Choroid plexus epithelial cell (primary cell): Measurements from ENCODE around the gene HIPK2.

Source experiments
- DNase-seq: peaks from one replicate; pipeline ENCODE4 v3.0.0-alpha.2; 2010; ENCODE audit warnings: low read depth
- H3K4me3 ChIP-seq: 2 replicates; pipeline ENCODE4 v1.5.1; 2011; ENCODE audit warnings: low read depth, mild to moderate bottlenecking, control low read depth, low read length, moderate library complexity
- TF ChIP-seq, protein P1 (sequence below): conservative IDR thresholded peaks from 2 replicates; pipeline ENCODE4 v1.5.1; 2011; ENCODE audit warnings: low read depth, mild to moderate bottlenecking, control low read depth, inconsistent platforms, low read length, moderate library complexity

HIPK2 gene

DNA sequence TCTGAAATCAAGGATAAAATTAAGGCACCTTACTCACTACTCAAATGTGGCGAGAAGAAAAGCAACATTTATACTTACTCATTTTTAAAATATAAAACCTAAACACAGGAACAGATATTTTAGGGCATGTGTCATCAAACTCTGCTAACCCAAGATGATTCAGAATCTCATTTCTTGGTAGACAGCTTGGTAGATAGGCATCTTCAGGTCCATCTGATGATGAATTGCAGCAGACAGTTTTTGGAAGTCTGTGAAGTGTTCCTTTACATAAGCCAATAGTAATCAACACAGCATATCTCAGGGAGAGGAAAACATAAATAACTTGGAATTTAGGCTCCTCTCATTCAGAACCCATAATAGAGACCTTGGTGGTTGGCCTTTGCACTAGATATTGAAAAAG lies 3.4 kb downstream of the HIPK2 start:
- H3K4me3 ChIP-seq: no peak overlapping the region
- TF ChIP-seq, protein P1, sequence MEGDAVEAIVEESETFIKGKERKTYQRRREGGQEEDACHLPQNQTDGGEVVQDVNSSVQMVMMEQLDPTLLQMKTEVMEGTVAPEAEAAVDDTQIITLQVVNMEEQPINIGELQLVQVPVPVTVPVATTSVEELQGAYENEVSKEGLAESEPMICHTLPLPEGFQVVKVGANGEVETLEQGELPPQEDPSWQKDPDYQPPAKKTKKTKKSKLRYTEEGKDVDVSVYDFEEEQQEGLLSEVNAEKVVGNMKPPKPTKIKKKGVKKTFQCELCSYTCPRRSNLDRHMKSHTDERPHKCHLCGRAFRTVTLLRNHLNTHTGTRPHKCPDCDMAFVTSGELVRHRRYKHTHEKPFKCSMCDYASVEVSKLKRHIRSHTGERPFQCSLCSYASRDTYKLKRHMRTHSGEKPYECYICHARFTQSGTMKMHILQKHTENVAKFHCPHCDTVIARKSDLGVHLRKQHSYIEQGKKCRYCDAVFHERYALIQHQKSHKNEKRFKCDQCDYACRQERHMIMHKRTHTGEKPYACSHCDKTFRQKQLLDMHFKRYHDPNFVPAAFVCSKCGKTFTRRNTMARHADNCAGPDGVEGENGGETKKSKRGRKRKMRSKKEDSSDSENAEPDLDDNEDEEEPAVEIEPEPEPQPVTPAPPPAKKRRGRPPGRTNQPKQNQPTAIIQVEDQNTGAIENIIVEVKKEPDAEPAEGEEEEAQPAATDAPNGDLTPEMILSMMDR: no peak
- peak; percentile 82 for DNase-seq

DNA sequence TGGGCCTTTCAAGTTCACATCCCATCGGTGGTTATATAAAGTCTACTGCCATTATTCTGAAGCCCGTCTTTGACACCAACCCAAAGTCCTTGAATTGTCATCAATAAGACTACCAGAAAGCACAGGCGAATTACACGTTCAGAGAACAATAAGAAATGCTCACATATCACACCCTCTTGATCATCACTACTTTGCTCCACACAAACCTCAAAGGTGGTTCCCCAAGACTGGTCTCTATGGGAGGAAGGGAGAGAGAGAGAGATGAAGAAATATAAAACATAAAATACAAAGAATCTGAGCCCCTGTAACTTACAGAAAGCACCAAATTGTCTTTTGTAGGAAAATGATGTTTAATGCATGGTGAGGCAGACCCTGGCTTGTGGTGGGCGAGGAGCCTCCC lies 4.4 kb downstream of the HIPK2 start:
- no peak for DNase-seq

DNA sequence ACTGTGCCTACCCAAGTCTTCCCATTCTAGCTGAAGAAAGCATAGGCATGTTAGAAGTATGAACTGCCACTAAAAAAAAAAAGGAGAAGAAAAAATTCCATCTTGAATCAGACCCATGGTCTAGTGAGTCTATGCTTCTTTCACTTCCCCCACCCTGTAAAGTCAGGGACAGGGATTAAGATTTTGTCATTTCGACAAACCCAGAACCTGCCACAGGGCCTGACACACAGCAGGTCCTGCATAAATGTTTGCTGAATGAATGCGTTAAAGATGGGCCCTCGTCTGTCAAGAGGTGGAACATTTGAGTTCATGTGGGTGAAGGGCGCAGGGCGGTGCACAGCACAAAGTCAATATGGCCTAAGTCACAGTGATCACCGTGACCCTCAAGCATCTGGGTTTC lies 4.9 kb downstream of the HIPK2 start:
- TF ChIP-seq, protein P1: no peak
- no peak overlapping the region for H3K4me3 ChIP-seq
- no peak for DNase-seq

More for the DNA sequence above, 4.4 kb downstream of the HIPK2 start:
- no peak overlapping the region for H3K4me3 ChIP-seq
- TF ChIP-seq, protein P1: no peak

DNA sequence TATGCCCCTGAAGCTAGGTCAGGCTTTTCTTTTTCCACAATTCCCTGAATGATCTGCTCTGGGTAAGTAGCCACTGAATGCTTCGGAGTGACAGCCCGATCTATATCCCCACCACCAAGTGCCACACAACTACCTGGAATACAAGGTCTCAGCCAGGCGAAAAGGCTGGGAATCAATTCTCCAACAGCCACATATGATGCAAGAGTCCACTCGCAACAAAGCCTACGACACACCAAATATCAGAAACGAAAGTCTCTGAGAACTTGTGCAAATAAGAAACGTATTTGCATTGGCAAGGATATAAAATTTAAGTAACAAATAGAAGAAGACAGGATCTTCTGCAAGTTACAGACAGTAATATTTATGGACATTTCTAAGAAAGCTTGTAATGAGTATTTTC lies 5.7 kb downstream of the HIPK2 start:
- TF ChIP-seq, protein P1: no peak
- DNase-seq: peak; percentile 64
- no peak overlapping the region for H3K4me3 ChIP-seq

DNA sequence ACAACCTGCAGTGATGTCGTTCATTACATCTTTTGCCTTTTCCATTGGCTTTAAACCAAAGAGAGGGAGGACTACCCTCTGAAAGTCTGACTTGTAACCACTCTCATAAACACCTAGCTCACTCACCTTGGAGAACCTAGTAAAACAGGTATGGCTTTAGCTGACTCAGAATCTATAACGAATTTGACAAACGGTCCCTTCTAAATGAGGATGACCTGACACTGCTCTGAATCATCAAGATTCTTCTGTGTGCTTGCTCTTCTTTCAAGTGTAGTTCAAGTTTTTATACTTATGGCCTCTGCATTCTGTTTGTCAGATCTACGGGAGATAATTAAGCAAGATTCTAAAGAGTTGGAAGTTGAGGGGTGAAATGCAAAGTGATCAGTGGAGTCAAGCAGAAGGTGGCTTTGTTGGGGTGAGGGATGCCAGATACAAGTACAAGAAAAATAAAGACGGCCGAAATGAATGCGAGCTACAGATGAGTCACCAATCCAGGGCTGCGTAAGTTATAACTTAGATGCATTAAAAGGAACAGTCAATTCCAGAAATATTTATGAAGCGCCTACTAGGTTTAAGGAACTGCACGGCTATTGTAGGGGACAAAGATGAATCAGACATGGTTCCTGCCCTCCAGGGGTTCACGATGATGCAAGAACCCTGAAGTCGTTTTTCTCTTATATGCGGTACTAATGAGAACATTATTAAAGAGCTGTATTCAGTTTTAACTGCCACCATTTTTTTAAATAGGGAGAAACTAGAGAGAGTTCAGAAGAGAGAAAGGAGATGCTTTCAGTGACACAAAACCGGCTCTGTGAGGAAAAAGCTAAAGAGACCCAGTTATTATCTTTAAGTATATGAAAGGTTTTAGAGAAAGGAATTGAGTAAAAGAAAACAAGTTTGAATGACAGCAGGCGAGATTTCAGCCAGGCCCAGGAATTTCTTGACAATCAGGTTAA lies 6.5 kb downstream of the HIPK2 start:
- TF ChIP-seq, protein P1: no peak
- H3K4me3 ChIP-seq: no peak overlapping the region
- DNase-seq: peak; percentile 94

DNA sequence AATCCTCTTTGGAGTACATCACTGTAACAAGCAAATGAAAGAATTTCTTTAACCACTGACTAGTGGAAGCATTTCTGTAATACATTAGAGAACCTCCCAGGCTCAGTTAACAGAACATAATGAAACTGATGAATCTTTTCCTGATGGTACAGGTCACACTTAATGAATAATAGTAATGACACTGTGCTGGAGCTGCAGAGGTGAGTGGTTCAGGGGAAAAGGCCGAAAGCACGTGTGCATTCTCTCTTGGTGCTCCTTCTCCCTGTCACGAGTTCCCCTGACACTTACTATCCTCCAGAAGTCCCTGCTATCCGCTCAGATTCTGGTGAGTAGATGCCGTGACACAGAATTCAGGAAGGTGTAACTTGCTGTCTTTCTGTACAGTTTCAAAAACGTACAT lies 8.0 kb downstream of the HIPK2 start:
- TF ChIP-seq, protein P1: no peak
- DNase-seq: no peak
- H3K4me3 ChIP-seq: no peak overlapping the region

DNA sequence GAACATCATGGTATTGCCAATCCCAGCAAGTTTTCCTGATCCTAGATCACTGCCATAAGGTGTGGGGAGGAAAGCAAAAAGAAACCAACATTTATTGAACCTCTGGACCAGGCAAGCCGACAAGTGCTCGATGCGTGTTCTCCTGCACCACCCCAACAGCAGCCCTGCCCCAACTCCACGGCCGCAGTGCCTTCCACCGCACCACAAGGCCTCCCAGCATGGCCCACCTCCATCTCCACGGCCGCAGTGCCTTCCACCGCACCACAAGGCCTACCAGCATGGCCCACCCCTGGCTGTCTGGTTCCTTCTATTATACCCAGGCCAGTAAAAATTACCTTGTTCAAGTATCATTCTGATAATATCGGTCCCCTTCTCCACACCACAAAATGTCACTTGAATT lies 8.7 kb downstream of the HIPK2 start:
- no peak for DNase-seq
- H3K4me3 ChIP-seq: no peak overlapping the region
- TF ChIP-seq, protein P1: no peak
